ENCODE results near the gene CACNA2D3. TPM values are rescaled to one million over a fixed set of nuclear protein-coding genes. Genes with fewer than 3 reads are reported as not detected.

The CACNA2D3 gene
- total and polyA plus RNA-seq, 7 donors, result 2.7 to 13.5 (median 9.0) TPM

- 47 to 56% (median 48%) methylated on average over 4 of the region's 4 CpGs for WGBS, 3 donors
- H3K27ac ChIP-seq, result no peak overlapping the region
- DNase-seq (no peak), ATAC-seq (peak in 1 of 4 donors; percentile 50)
- intact Hi-C loops (cut with DNase I), result loop anchor here in 1 of 2 donors (10.0 kb wide), 1 partner anchor 309 kb away; no protein-coding TSS in a partner anchor
- H3K9me3 ChIP-seq, result no peaks in the 10 kb centered on the region
- H3K4me3 ChIP-seq, result no peak overlapping the region
- no peak for TF ChIP-seq CTCF (IDR thresholded peaks at IDR 0.05)
- H3K36me3 ChIP-seq (ENCODE audit: insufficient read depth in 1 of 2, low read depth in 1 of 2), result no peaks in the 10 kb centered on the region
- H3K27me3 ChIP-seq (ENCODE audit: insufficient read depth in 3 of 3, low read length in 2 of 3), result no peaks in the 10 kb centered on the region
- no peaks in the 10 kb centered on the region for H3K4me1 ChIP-seq
Measured at GRCh38 chr3:54515441-54516213, 393.3 kb downstream of the CACNA2D3 start.

GRCh38 chr3:54517424-54517823, 395.1 kb downstream of the CACNA2D3 start:
- Histone ChIP-seq H3K27me3 (ENCODE audit: insufficient read depth in 3 of 3, low read length in 2 of 3) (no peaks in the 10 kb centered on the region), H3K9me3 (peaks cover 8% of the 10 kb centered on the region), H3K27ac (no peak overlapping the region), H3K4me3 (no peak overlapping the region), H3K36me3 (ENCODE audit: insufficient read depth in 1 of 2, low read depth in 1 of 2) (no peaks in the 10 kb centered on the region), H3K4me1 (no peaks in the 10 kb centered on the region)
- DNase-seq, result no peak
- TF ChIP-seq CTCF (IDR thresholded peaks at IDR 0.05), result no peak
- intact Hi-C loops (cut with DNase I), result loop anchor here in 1 of 2 donors (10.0 kb wide), 1 partner anchor 307 kb away; no protein-coding TSS in a partner anchor
- ATAC-seq, result no peak
- whole genome bisulfite sequencing, 3 donors, result 77 to 80% (median 80%) methylated on average over 8 of the region's 8 CpGs

GRCh38 chr3:54518011-54518675, 395.8 kb downstream of the CACNA2D3 start:
- Histone ChIP-seq H3K4me1 (no peaks in the 10 kb centered on the region), H3K36me3 (ENCODE audit: insufficient read depth in 1 of 2, low read depth in 1 of 2) (no peaks in the 10 kb centered on the region), H3K27me3 (ENCODE audit: insufficient read depth in 3 of 3, low read length in 2 of 3) (no peaks in the 10 kb centered on the region), H3K9me3 (peaks cover 11% of the 10 kb centered on the region), H3K4me3 (no peak overlapping the region), H3K27ac (no peak overlapping the region)
- TF ChIP-seq CTCF (IDR thresholded peaks at IDR 0.05), result no peak
- DNase-seq, result no peak
- intact Hi-C loops (cut with DNase I), result loop anchor here in 1 of 2 donors (10.0 kb wide), 1 partner anchor 307 kb away; no protein-coding TSS in a partner anchor
- WGBS, 3 donors, result 83 to 85% (median 85%) methylated on average over 8 of the region's 8 CpGs
- ATAC-seq, result no peak

GRCh38 chr3:54519493-54519892, 397.1 kb downstream of the CACNA2D3 start:
- 81 to 86% (median 83%) methylated on average over 2 of the region's 2 CpGs for WGBS, 3 donors
- no peak for ATAC-seq
- intact Hi-C loops (cut with DNase I), result loop anchor here in 1 of 2 donors (10.0 kb wide), 1 partner anchor 305 kb away; no protein-coding TSS in a partner anchor

More at GRCh38 chr3:54519493-54519892, 397.1 kb downstream of the CACNA2D3 start:
- Histone ChIP-seq H3K36me3 (ENCODE audit: insufficient read depth in 1 of 2, low read depth in 1 of 2) (no peaks in the 10 kb centered on the region), H3K9me3 (peaks cover 18% of the 10 kb centered on the region), H3K27me3 (ENCODE audit: insufficient read depth in 3 of 3, low read length in 2 of 3) (no peaks in the 10 kb centered on the region), H3K4me3 (no peak overlapping the region), H3K27ac (no peak overlapping the region), H3K4me1 (no peaks in the 10 kb centered on the region)
- no peak for TF ChIP-seq CTCF (IDR thresholded peaks at IDR 0.05)
- DNase-seq, result no peak

Measured in psoas muscle (tissue), 8 donors.